Upper lobe of left lung (tissue), 6 donors: ENCODE data around the gene DENND1A. TPM values are rescaled to one million over a fixed set of nuclear protein-coding genes. Genes with fewer than 3 reads are reported as not detected.

ENCODE experiments used
- ATAC-seq, 2 donors: fragments of 200-7000 bp; cut with Tn5 transposase; one replicate each; pipeline ENCODE4 v1.9.1; 2022; ENCODE audit warnings: mild to moderate bottlenecking in 2 of 2, moderate library complexity in 2 of 2; ENCODE audit not compliant: low FRiP score in 2 of 2
- DNase-seq, 2 donors: peaks; one replicate each; pipeline ENCODE4 v3.0.0-alpha.2; 2019 to 2020
- H3K27ac ChIP-seq, 4 donors: fragments of 200-600 bp; sonication (generic); one replicate each; pipeline ENCODE4 v1.5.1; 2016 to 2019
- H3K27me3 ChIP-seq, 4 donors: fragments of 200-600 bp; sonication (generic); one replicate each; pipeline ENCODE4 v1.5.1; 2017 to 2019
- H3K36me3 ChIP-seq, 4 donors: fragments of 200-600 bp; sonication (generic); one replicate each; pipeline ENCODE4 v1.5.1; 2016 to 2019
- H3K4me1 ChIP-seq, 4 donors: fragments of 200-600 bp; sonication (generic); one replicate each; pipeline ENCODE4 v1.5.1; 2018 to 2019
- H3K4me3 ChIP-seq, 4 donors: fragments of 200-600 bp; sonication (generic); one replicate each; pipeline ENCODE4 v1.5.1; 2017 to 2019; ENCODE audit warnings: mild to moderate bottlenecking in 2 of 4, moderate library complexity in 1 of 4
- H3K9me3 ChIP-seq, 4 donors: fragments of 200-600 bp; sonication (generic); one replicate each; pipeline ENCODE4 v1.5.1; 2018 to 2019
- CTCF ChIP-seq, 6 experiments: fragments of 450-650 bp in 4 of 6; fragments of 200-600 bp in 2 of 6; sonication (generic) in 2 of 6; IDR thresholded peaks; one replicate each; pipeline ENCODE4 v1.5.1; 2016 to 2019; ENCODE audit warnings: antibody characterized with exemption in 6 of 6
- EP300 ChIP-seq, 4 donors: sonication (generic); formaldehyde crosslinking; IDR thresholded peaks; one replicate each; pipeline ENCODE4 v1.5.1; 2017; ENCODE audit warnings: antibody characterized with exemption in 4 of 4, control low read depth in 2 of 4
- POLR2A ChIP-seq, 4 donors: fragments of 450-650 bp; IDR thresholded peaks; one replicate each; pipeline ENCODE4 v1.5.1; 2016 to 2017; ENCODE audit warnings: antibody characterized with exemption in 4 of 4, mild to moderate bottlenecking in 2 of 4
- POLR2AphosphoS5 ChIP-seq, 2 donors: sonication (generic); formaldehyde crosslinking; IDR thresholded peaks; one replicate each; pipeline ENCODE4 v1.5.1; 2017; ENCODE audit warnings: antibody characterized with exemption in 2 of 2
- WGBS, 2 donors: methylation state at CpG; one replicate each; pipeline ENCODE4 v1.1.5; 2017 to 2018; 5-methylcytosine and 5-hydroxymethylcytosine counted together
- total RNA-seq, 6 donors: library from RNA; depleted of rRNA in 4 of 6; stranded (reverse); fragments of >200 nt in 4 of 6; gene quantifications; one replicate each; pipeline versions ENCODE4 v1.1.0 to v1.2.1, GENCODE V29; 2016 to 2021
- donor health status: DM: no; HTN: no; CAD: no; lungs with moderate emphysema.
- donor health status: DM: no; HTN: yes; CAD: no; lungs with severe emphysema.

The DENND1A gene
- total RNA-seq, 6 donors from 2014 or later: 9.8 to 46.1 (median 16.0) TPM

- peaks cover 0 to 21% (median 7%) of the 10 kb centered on the region in 4 donors for H3K36me3 ChIP-seq
Measured at GRCh38 chr9:123552530-123552929, 377.4 kb downstream of the DENND1A start.

GRCh38 chr9:123551734-123552133, 378.2 kb downstream of the DENND1A start:
- DNase-seq (no peak), ATAC-seq (no peak)
- H3K9me3 ChIP-seq: no peaks in the 10 kb centered on the region
- no peaks in the 10 kb centered on the region for H3K27me3 ChIP-seq
- H3K27ac ChIP-seq: no peak overlapping the region
- 91 to 98% methylated on average over 7 to 10 of the region's 10 CpGs for WGBS, 2 donors
- H3K4me1 ChIP-seq: no peaks in the 10 kb centered on the region
- TF ChIP-seq POLR2A (IDR thresholded peaks at IDR 0.05): no peak
- no peak for TF ChIP-seq EP300 (IDR thresholded peaks at IDR 0.05)
- TF ChIP-seq POLR2AphosphoS5 (IDR thresholded peaks at IDR 0.05): no peak
- TF ChIP-seq CTCF (IDR thresholded peaks at IDR 0.05): no peak
- peaks cover 0 to 13% (median 7%) of the 10 kb centered on the region in 4 donors for H3K36me3 ChIP-seq
- H3K4me3 ChIP-seq: no peak overlapping the region

More at GRCh38 chr9:123552530-123552929, 377.4 kb downstream of the DENND1A start:
- ATAC-seq: peak in 1 of 2 donors; percentile 39
- TF ChIP-seq POLR2A (IDR thresholded peaks at IDR 0.05) (no peak), POLR2AphosphoS5 (IDR thresholded peaks at IDR 0.05) (no peak), EP300 (IDR thresholded peaks at IDR 0.05) (no peak), CTCF (IDR thresholded peaks at IDR 0.05) (no peak)
- no peak for DNase-seq
- no peaks in the 10 kb centered on the region for H3K9me3 ChIP-seq
- no peak overlapping the region for H3K27ac ChIP-seq
- H3K4me1 ChIP-seq: no peaks in the 10 kb centered on the region
- H3K4me3 ChIP-seq: no peak overlapping the region
- WGBS, 2 donors: 94 to 100% methylated on average over 3 to 5 of the region's 5 CpGs
- H3K27me3 ChIP-seq: no peaks in the 10 kb centered on the region

- WGBS, 2 donors: 79 to 83% methylated on average over 5 of the region's 5 CpGs
- TF ChIP-seq CTCF (IDR thresholded peaks at IDR 0.05) (no peak), POLR2AphosphoS5 (IDR thresholded peaks at IDR 0.05) (no peak), EP300 (IDR thresholded peaks at IDR 0.05) (no peak)
- no peak overlapping the region for H3K4me3 ChIP-seq
- ATAC-seq (no peak), DNase-seq (no peak)
- H3K27me3 ChIP-seq: no peaks in the 10 kb centered on the region
- no peaks in the 10 kb centered on the region for H3K4me1 ChIP-seq
- H3K27ac ChIP-seq: no peak overlapping the region
- H3K36me3 ChIP-seq: peaks cover 0 to 4% (median 2%) of the 10 kb centered on the region in 4 donors
- no peaks in the 10 kb centered on the region for H3K9me3 ChIP-seq
Measured at GRCh38 chr9:123550797-123551196, 379.1 kb downstream of the DENND1A start.

- no peak overlapping the region for H3K4me3 ChIP-seq
- TF ChIP-seq POLR2AphosphoS5 (IDR thresholded peaks at IDR 0.05) (no peak), POLR2A (IDR thresholded peaks at IDR 0.05) (no peak), CTCF (IDR thresholded peaks at IDR 0.05) (no peak), EP300 (IDR thresholded peaks at IDR 0.05) (no peak)
- no peak overlapping the region for H3K27ac ChIP-seq
- H3K9me3 ChIP-seq: no peaks in the 10 kb centered on the region
- no peaks in the 10 kb centered on the region for H3K27me3 ChIP-seq
- ATAC-seq: no peak
- DNase-seq: no peak
- peaks cover 0 to 3% (median 0%) of the 10 kb centered on the region in 4 donors for H3K36me3 ChIP-seq
- WGBS, 2 donors: 85 to 92% methylated on average over 3 of the region's 3 CpGs
- H3K4me1 ChIP-seq: no peaks in the 10 kb centered on the region
Measured at GRCh38 chr9:123550012-123550411, 379.9 kb downstream of the DENND1A start.
